Erythroblast (primary cell): ENCODE data around the gene KCNH8.
"Not testable (repeated sequence)": the region's sequence is repeated elsewhere in the genome, so short reads cannot be mapped to it uniquely, and the experiment has no call there.

Experiments
- GATA1 ChIP-seq: IDR thresholded peaks from 2 replicates; pipeline ENCODE4 v1.6.1; 2011; ENCODE audit warnings: low read depth, mild to moderate bottlenecking, control low read depth, low read length, moderate library complexity
- POLR2A ChIP-seq: IDR thresholded peaks from 2 replicates; pipeline ENCODE4 v1.6.1; 2011; ENCODE audit warnings: mild to moderate bottlenecking, low read length

GRCh38 chr3:19229881-19230280 is 81.6 kb downstream of the KCNH8 start:
- not testable (repeated sequence) for TF ChIP-seq POLR2A, GATA1
